Tongue (tissue), 3 donors: ENCODE data around the gene GALK2. TPM values are rescaled to one million over a fixed set of nuclear protein-coding genes. Genes with fewer than 3 reads are reported as not detected.
"Not testable (repeated sequence)": the region's sequence is repeated elsewhere in the genome, so short reads cannot be mapped to it uniquely, and the experiment has no call there.

ENCODE experiments used
- DNase-seq: peaks from one replicate; pipeline ENCODE4 v3.0.0-alpha.2; 2015
- small RNA-seq: library from RNA; depleted of rRNA; stranded (forward); fragments of <200 nt; gene quantifications from one replicate; pipeline ENCODE3, GENCODE V24; 2014; ENCODE audit warnings: low replicate concordance
- total RNA-seq: library from RNA; depleted of rRNA; stranded (reverse); fragments of >200 nt; gene quantifications from one replicate; pipeline ENCODE4 v1.2.3, GENCODE V29; 2014

The GALK2 gene
- total RNA-seq, 1 donor from 2014 or later: 45.1 TPM

DNA sequence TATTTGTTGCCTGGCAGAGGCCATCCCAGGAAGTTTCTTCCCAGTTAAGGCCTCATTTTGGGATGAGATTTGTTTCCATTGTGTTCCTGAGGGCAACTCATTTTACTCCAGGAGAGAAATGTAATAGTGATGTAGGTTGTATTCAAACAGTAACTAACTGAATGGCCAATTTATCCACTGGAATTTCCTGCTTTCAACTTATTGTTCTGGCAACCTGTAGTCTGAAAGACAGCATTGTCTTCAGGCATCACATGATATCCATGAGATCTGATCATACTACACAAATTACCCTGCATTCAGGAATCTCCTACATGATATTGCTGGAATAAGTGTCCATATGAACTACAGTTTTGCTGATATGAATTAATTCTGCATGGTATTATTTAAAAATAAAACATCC lies 173.5 kb downstream of the GALK2 start:
- no peak for DNase-seq

DNA sequence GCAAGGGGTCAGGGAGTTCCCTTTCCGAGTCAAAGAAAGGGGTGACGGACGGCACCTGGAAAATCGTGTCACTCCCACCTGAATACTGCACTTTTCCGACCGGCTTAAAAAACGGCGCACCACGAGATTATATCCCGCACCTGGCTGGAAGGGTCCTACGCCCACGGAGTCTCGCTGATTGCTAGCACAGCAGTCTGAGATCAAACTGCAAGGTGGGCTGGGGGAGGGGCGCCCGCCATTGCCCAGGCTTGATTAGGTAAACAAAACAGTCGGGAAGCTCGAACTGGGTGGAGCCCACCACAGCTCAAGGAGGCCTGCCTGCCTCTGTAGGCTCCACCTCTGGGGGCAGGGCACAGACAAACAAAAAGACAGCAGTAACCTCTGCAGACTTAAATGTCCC lies 184.4 kb downstream of the GALK2 start:
- not testable (repeated sequence) for DNase-seq

GRCh38 chr15:49361370-49361769 lies 191.3 kb downstream of the GALK2 start:
- no peak for DNase-seq

- DNase-seq: no peak
Measured at GRCh38 chr15:49366496-49366895, 196.4 kb downstream of the GALK2 start.

DNA sequence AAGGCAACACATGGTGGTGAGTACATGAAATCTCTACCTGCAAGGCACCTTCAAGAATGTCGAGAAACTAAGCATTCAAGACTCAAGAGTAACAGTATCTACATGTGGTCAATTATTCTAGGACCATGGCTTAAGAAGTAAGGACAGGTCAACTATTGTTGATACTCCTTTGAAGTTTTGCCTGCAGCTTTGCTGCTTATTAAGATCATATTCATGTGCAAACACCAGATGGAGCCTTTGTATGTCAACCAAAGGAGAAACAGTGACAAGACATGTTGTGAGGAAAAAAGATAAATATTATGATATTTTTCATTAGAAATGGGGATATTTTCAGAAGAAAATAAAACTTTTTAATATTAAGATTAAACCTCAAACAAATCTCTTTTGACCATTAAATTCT lies 200.7 kb downstream of the GALK2 start:
- DNase-seq: peak; percentile 2

GRCh38 chr15:49372366-49372765 lies 202.3 kb downstream of the GALK2 start:
- no peak for DNase-seq

DNA sequence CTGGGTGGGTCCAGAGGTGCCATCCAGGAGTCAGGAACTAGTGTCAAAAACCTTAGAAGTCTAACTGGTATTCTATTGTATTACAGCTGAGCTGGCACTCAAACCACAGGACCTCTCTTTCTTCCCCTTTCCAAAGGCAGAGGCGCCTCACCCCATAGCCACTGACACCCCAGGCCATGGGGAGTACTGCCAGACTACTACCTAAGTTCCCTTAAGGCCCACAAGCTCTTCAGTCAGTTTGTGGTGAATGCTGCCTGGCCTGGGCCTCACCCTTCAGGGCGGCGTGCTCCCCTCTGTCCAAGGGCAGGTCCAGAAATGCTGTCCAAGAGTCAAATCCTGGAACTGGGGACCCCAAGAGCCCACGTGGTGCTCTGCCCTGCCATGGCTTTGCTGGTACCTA lies 209.9 kb downstream of the GALK2 start:
- no peak for DNase-seq

DNA sequence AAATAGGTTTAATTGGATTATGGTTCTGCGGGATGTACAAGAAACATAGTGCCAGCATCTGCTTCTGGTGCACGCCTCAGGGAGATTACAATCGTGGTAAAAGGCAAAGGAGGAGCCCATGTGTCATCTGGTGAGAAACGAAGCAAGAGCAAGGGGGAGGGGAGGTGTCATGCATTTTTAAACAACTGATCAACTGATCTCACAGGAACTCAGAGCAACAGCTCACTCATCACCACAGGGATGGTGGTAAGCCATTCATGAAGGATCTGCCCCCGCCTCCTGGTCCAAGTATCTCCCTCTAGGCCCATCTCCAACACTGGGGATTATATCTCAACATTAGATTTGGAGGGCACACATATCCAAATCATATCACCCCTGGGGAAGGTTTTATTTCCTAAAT lies 210.9 kb downstream of the GALK2 start:
- DNase-seq: no peak

Small RNAs within 50 kb of the gene (small RNA-seq; reads per million reads assigned to genes)
- gene MIR4716: not detected
- gene RF00019: not detected
- gene RN7SL307P: not detected

Other genes with a start within 250 kb of the GALK2 start
- gene SHC4, start 206.3 kb upstream of the GALK2 start, total RNA-seq: 7.7 TPM
- 50.5 TPM for gene SECISBP2L, start 123.8 kb upstream of the GALK2 start, total RNA-seq
- 121 TPM for gene COPS2, start 14.6 kb upstream of the GALK2 start, total RNA-seq